Activated naive CD4-positive, alpha-beta T cell treated with Interleukin-2 at 50 U/mL for 16 hours (primary cell): ENCODE data around the gene MAP7D1.
A peak's percentile ranks its signal among the peaks of the same experiment; 100 is the strongest.

Source experiments
- DNase-seq: peaks from one replicate; pipeline ENCODE4 v3.0.0-alpha.2; 2020

MAP7D1 gene

GRCh38 chr1:36128126-36128904 is 27.6 kb upstream of the MAP7D1 start:
- DNase-seq: no peak

- DNase-seq: no peak
Observed at GRCh38 chr1:36128905-36129206, 27.1 kb upstream of the MAP7D1 start.

GRCh38 chr1:36132029-36132428 is 23.9 kb upstream of the MAP7D1 start:
- no peak for DNase-seq

DNA sequence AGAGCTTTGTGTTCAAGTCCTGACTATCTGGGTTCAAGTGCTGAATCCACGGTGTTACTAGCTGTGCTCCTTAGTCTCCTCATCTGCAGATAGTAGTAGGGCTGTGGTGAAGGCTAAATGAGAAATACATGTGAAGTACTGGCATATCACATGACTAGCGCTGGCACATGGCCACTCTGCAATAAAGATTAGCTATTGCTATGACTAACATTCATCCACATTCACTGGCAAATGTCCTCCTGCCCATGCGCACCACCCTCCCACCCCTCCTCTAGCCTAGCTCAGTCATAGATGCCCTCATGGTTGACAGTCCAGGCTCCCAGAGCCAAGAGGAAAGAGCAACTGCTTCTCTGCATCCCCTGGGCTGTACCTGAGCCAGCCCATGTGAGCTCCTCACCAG is 22.5 kb upstream of the MAP7D1 start:
- DNase-seq: no peak

DNA sequence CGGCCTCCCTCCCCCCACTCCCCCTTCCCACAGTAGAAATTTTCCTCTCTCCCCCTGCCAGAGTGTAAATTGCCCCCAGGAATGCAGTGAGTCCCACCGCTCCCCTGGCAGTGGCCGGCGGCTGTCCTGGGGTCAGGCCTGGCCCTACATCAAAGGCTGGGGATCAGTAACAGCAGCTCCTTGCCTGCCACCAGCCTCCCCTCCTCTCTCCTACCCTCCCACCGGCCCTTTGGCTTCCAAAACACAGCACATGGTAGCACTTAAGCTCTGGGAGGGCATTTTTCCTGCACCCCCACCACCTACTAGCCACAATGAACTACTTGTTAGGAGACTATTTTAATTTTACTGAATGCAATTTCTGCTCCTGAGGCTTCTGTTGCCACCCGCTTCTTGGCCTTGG is 21.9 kb upstream of the MAP7D1 start:
- no peak for DNase-seq

GRCh38 chr1:36134505-36135329 is 21.2 kb upstream of the MAP7D1 start:
- no peak for DNase-seq

DNA sequence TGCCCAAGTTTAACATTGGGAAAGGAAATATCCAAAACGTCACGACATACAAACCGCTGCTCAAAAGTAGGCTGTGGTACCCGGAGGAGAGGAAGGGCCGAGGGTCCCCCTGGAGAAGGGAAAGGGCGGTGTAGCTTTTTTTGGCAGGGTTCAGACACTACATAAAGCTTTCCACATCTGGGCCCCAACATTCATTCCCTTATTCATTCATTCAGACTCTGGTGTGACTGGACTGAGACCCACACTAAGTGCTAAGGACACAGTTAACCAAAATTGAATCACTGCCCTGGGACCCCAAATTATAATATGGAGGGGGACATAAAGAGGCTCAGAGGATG is 20.7 kb upstream of the MAP7D1 start:
- DNase-seq: no peak

- no peak for DNase-seq
Observed at GRCh38 chr1:36135796-36136195, 20.2 kb upstream of the MAP7D1 start.

DNA sequence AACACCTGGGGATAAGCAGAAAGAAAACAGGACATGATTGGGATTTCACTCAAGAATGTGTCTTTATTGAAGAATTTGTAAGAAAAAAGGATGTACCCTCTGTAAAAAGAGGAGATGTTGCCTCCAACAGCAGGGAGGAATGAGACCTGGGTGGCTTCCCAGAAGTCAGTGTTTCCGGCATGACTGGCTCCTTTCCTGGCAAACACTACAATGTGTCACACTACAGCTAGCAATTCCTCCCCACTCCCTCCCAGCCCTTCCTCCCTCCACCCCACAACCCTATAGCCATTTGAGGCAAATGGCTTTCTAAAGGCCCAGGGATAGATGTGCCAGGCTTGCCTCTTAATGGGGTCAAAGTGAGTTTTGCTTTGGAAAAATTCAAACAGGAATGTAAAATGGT is 19.4 kb upstream of the MAP7D1 start:
- no peak for DNase-seq

- DNase-seq: no peak
Observed at GRCh38 chr1:36137226-36137625, 18.7 kb upstream of the MAP7D1 start.

- DNase-seq: no peak
Observed at GRCh38 chr1:36137776-36138175, 18.2 kb upstream of the MAP7D1 start.

- DNase-seq: no peak
Observed at GRCh38 chr1:36139521-36139920, 16.4 kb upstream of the MAP7D1 start.

GRCh38 chr1:36142121-36142520 is 13.8 kb upstream of the MAP7D1 start:
- DNase-seq: no peak

DNA sequence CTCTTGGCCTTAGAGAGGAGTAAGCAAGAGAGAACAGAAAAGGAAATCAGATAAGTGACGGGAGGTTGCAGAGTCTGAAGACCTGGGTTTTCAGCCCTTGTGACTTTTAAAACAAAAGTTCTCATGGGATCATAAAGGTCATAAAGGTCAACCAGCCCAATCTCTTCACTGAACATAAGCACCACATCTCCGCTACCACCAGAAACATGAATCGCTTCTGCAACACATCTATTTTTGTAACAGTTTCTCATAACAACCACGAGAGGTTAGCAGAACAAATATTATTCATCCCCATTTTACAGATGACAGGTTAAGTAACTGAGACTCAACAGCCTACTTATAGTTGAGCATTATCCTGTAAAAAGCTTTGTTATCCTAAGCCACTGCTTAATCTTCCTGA is 12.5 kb upstream of the MAP7D1 start:
- DNase-seq: no peak

DNA sequence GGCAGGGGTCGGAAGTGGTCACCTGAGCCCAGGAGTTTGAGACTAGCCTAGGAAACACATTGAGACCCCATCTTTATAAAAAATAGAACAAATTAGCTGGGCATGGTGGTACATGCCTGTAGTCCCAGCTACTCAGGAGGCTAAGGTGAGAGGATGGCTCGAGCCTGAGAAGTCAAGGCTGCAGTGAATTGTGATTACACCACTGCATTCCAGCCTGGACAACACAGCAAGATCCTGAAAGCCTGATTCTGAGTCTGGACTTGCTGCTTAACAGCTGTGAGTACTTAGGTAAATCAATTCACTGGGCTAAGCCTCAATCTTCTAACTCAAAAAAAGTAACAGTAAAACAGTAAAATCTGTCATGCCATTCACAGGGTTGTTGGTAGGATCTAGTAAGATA is 11.5 kb upstream of the MAP7D1 start:
- no peak for DNase-seq

- DNase-seq: no peak
Observed at GRCh38 chr1:36148821-36149236, 7.1 kb upstream of the MAP7D1 start.

- DNase-seq: peak; percentile 100
Observed at GRCh38 chr1:36149237-36149972, 6.6 kb upstream of the MAP7D1 start, which contains the start of gene TRAPPC3. TSS of gene TRAPPC3 (minus strand) at chr1:36149486. CDS start at chr1:36149378, 108 bp downstream.

DNA sequence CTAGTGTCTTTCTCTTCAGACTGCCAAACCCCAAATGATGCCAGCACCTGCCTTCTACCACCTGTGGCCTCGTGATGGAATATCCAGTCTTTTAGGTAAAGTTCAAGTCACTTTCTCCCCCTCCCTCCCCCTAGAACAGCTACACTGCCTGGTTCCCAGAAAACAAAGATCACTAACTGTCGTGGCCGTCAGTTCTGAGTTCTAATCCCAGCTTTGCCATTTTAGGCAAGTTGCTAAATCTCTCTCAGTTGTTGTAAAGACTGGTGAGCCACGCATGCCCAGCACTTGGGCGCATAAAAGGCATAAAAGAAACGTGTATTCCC is 6.0 kb upstream of the MAP7D1 start:
- peak; percentile 28 for DNase-seq

DNA sequence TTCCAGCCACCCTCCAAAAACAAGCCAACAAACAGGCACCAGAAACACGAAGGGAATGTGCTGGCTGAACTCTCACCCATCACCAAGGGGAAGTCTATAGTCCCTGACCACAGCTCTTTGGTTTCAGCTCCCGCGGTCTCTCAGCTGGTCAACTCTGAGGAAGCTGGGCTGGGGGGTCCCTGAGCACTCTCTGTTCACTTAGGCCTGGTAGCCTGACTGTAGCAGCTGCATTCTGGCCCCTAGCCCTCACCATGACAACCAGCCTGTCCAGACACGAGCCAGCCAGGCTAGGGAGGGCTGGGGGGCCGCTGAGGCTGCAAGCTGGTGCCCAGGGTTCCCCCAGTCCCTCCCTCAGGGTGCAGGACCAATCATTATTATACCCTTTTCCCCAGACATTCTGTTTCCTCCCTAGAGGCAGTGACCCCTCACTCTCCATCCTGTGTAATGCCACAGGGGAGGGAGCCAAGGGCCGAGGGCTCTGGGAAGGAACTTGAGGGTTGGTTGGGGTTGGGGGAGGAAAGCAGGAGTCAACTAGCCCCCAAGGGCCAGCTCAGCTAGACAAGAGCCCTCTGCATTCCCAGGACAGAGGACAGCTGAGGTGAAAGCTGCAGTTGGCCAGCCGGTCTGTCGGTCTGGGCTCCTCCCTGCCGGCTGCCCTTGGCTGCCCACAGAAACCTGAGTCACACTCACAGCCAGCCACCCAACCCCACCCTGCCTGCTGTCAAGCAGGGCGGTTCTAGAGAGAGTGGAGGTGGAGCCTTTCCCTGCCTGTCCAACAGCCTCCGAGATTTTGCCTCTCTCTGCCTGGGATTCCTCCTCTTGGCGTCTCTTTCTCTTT is 5.4 kb upstream of the MAP7D1 start:
- DNase-seq: peak; percentile 78

DNA sequence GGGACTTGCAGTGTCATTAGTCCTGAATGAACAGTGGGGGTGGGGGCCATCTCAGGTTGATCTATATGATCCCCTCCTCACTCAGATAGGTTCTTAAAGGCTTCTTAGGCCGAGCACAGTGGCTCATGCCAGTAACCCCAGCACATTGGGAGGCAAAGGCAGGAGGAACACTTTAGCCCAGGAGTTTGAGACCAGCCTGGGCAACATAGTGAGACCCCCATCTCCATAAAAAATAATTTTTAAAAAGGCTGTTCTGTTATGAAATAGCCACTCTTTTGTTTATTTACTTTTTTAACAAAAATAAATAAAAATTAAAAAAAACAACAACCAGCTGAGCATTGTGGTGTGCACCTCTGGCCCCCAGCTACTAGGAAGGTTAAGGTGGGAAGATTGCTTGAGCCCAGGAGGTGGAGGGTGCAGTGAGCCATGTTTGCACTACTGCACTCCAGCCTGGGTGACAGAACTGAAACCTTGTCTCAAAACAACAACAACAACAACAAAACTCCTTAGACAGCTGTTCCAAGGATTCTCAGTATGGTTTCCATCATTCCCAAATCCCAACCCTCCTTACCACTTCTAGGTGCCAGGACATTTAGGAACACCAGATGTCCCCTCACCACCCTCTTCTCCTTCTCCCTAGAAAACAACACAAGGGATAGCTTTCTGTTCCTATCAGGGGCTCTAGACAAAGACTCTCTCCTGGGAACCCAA is 4.7 kb upstream of the MAP7D1 start:
- DNase-seq: no peak

DNA sequence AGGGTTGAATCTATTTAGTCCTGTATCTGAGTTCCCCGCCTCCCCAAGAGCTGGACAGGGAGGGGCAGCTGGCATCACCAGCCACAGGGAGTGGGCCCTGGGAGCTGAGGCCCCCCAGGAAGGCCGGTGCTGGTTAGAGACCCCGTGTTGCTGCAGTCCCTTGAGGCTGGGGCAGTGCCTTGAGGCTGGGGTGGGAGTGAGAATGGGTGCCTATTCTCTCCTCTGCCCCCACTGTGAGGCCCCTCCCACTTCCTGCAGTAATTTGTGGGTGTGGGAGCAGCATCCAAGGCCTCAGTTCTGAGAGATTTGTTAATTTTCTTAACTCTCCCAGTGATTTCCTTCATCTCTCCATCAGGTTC is 4.1 kb upstream of the MAP7D1 start:
- DNase-seq: peak; percentile 60

DNA sequence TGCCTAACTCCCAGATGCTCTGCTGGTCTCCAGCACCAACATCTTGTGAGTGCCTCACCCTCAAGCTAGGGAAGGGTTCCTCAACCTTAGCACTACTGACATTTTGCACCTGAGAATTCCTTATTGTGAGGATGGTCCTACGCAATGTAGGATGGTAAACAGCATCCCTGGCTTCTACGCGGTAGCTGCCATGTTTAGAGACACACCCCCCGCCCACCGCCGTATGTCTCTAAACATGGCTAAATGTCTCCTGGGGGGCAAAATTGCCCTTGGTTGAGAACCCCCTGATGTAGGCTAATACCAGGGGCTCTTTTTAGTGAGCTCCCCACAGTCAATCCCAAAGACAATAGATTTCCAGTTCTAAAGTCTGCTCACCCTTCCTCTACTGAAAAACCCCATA is 2.5 kb upstream of the MAP7D1 start:
- no peak for DNase-seq

GRCh38 chr1:36154335-36154734 is 1.6 kb upstream of the MAP7D1 start:
- DNase-seq: no peak
